GM23338 (cell line): Measurements from ENCODE around the gene IRX2. TPM values are rescaled to one million over a fixed set of nuclear protein-coding genes. Genes with fewer than 3 reads are reported as not detected.

Experiments
- ATAC-seq: fragments of 200-7000 bp; cut with Tn5 transposase; 3 replicates; pipeline ENCODE4 v1.9.1; 2020
- DNase-seq: peaks from one replicate; pipeline ENCODE4 v3.0.0-alpha.2; 2015; ENCODE audit warnings: low spot score
- H2AFZ ChIP-seq: fragments of 200-600 bp; sonication (generic); 2 replicates; pipeline ENCODE4 v1.8.0; 2016; ENCODE audit warnings: antibody characterized with exemption, mild to moderate bottlenecking, moderate library complexity
- H3F3A ChIP-seq: fragments of 200-600 bp; sonication (generic); replicated peaks from 2 replicates; pipeline ENCODE4 v1.8.0; 2017; ENCODE audit warnings: antibody characterized with exemption, mixed run types, low read depth
- H3K27ac ChIP-seq: fragments of 200-600 bp; sonication (generic); 2 replicates; pipeline ENCODE4 v1.6.1; 2016; ENCODE audit warnings: low read depth
- H3K27me3 ChIP-seq: fragments of 200-600 bp; sonication (generic); 2 replicates; pipeline ENCODE4 v1.8.0; 2016; ENCODE audit warnings: mild to moderate bottlenecking, mixed run types, moderate library complexity; ENCODE audit not compliant: insufficient read depth
- H3K36me3 ChIP-seq: fragments of 200-600 bp; sonication (generic); 2 replicates; pipeline ENCODE4 v1.8.0; 2016; ENCODE audit warnings: mild to moderate bottlenecking; ENCODE audit not compliant: insufficient read depth
- H3K4me1 ChIP-seq: fragments of 200-600 bp; sonication (generic); 2 replicates; pipeline ENCODE4 v1.8.0; 2016; ENCODE audit warnings: mild to moderate bottlenecking, moderate library complexity; ENCODE audit not compliant: insufficient read depth
- H3K4me2 ChIP-seq: fragments of 200-600 bp; sonication (generic); 2 replicates; pipeline ENCODE4 v1.7.1; 2017; ENCODE audit warnings: mixed run types
- H3K4me3 ChIP-seq: fragments of 200-600 bp; sonication (generic); 2 replicates; pipeline ENCODE4 v1.6.1; 2016; ENCODE audit warnings: mixed run types
- H3K79me2 ChIP-seq: fragments of 200-600 bp; sonication (generic); replicated peaks from 2 replicates; pipeline ENCODE4 v1.8.0; 2017; ENCODE audit warnings: mild to moderate bottlenecking; ENCODE audit not compliant: insufficient read depth
- H3K9me2 ChIP-seq: fragments of 200-600 bp; sonication (generic); 2 replicates; pipeline ENCODE4 v1.8.0; 2017; ENCODE audit not compliant: insufficient read depth
- H4K20me1 ChIP-seq: fragments of 200-600 bp; sonication (generic); replicated peaks from 2 replicates; pipeline ENCODE4 v1.8.0; 2017; ENCODE audit warnings: mild to moderate bottlenecking; ENCODE audit not compliant: insufficient read depth
- H3K27ac Mint-ChIP-seq: 2 replicates; pipeline ENCODE4 v1.8.0; 2020; ENCODE audit warnings: inconsistent platforms, mild to moderate bottlenecking, moderate library complexity, mixed read lengths
- H3K27me3 Mint-ChIP-seq: 3 replicates; pipeline ENCODE4 v1.8.0; 2022; ENCODE audit warnings: low read depth, mild to moderate bottlenecking, moderate library complexity, mixed read lengths, inconsistent platforms; ENCODE audit not compliant: insufficient read depth, poor library complexity
- H3K36me3 Mint-ChIP-seq: 3 replicates; pipeline ENCODE4 v1.8.0; 2021; ENCODE audit warnings: low read depth, mild to moderate bottlenecking, inconsistent platforms, moderate library complexity, mixed read lengths
- H3K4me1 Mint-ChIP-seq: 3 replicates; pipeline ENCODE4 v1.8.0; 2020; ENCODE audit warnings: mild to moderate bottlenecking, inconsistent platforms, mixed read lengths
- H3K4me3 Mint-ChIP-seq: 3 replicates; pipeline ENCODE4 v1.8.0; 2021; ENCODE audit warnings: moderate library complexity, mild to moderate bottlenecking, inconsistent platforms, mixed read lengths
- H3K9me3 Mint-ChIP-seq: 3 replicates; pipeline ENCODE4 v1.8.0; 2020; ENCODE audit warnings: moderate library complexity, mild to moderate bottlenecking, inconsistent platforms, mixed read lengths
- JUNB ChIP-seq: IDR thresholded peaks from one replicate; pipeline ENCODE4 v1.6.1; 2016; ENCODE audit warnings: antibody characterized with exemption; ENCODE audit not compliant: unreplicated experiment
- NANOG ChIP-seq: IDR thresholded peaks from 2 replicates; pipeline ENCODE4 v1.6.1; 2016; ENCODE audit warnings: antibody characterized with exemption, borderline replicate concordance
- POLR2AphosphoS5 ChIP-seq: IDR thresholded peaks from 2 replicates; pipeline ENCODE4 v1.6.1; 2016; ENCODE audit warnings: antibody characterized with exemption, low read depth
- STAT1 ChIP-seq: IDR thresholded peaks from one replicate; pipeline ENCODE4 v1.6.1; 2016; ENCODE audit warnings: antibody characterized with exemption; ENCODE audit not compliant: unreplicated experiment
- ZNF114 ChIP-seq: fragments of 250-450 bp; sonication (Bioruptor Pico); IDR thresholded peaks from 2 replicates; pipeline ENCODE4 v1.5.0; 2020; ENCODE audit warnings: mild to moderate bottlenecking, moderate library complexity
- ZNF331 ChIP-seq: fragments of 250-450 bp; sonication (Bioruptor Pico); IDR thresholded peaks from 2 replicates; pipeline ENCODE4 v1.5.0; 2020; ENCODE audit warnings: low read depth, mild to moderate bottlenecking, moderate library complexity
- polyA plus RNA-seq: library from polyadenylated mRNA; unstranded; fragments of >200 nt; fragmentation: Nextera tagmentation; extraction: Ambion mirVana; gene quantifications from 2 replicates; pipeline ENCODE4 v1.2.1, GENCODE V29; 2016
- total RNA-seq: library from RNA; depleted of rRNA; stranded (reverse); fragments of >200 nt; shearing (Covaris generic); gene quantifications from 2 replicates; pipeline ENCODE4 v1.2.3, GENCODE V29; 2014
- TF ChIP-seq, protein P1 (sequence below): IDR thresholded peaks from one replicate; pipeline ENCODE4 v1.6.1; 2018; ENCODE audit warnings: antibody characterized with exemption; ENCODE audit not compliant: unreplicated experiment
- TF ChIP-seq, protein P2 (sequence below): IDR thresholded peaks from 2 replicates; pipeline ENCODE4 v1.6.1; 2016; ENCODE audit warnings: antibody characterized with exemption
- TF ChIP-seq, protein P3 (sequence below), 2 experiments: fragments of 200-600 bp in 1 of 2; sonication (generic) in 1 of 2; conservative IDR thresholded peaks; 2 replicates each; pipeline versions ENCODE4 v1.5.1 to v1.6.1; 2016 to 2017; ENCODE audit warnings: antibody characterized with exemption in 2 of 2, low read depth in 2 of 2, mild to moderate bottlenecking in 2 of 2, moderate library complexity in 1 of 2

IRX2 gene
- total and polyA plus RNA-seq, 2 experiments from 2014 or later: 13.6 to 25.3 TPM

DNA sequence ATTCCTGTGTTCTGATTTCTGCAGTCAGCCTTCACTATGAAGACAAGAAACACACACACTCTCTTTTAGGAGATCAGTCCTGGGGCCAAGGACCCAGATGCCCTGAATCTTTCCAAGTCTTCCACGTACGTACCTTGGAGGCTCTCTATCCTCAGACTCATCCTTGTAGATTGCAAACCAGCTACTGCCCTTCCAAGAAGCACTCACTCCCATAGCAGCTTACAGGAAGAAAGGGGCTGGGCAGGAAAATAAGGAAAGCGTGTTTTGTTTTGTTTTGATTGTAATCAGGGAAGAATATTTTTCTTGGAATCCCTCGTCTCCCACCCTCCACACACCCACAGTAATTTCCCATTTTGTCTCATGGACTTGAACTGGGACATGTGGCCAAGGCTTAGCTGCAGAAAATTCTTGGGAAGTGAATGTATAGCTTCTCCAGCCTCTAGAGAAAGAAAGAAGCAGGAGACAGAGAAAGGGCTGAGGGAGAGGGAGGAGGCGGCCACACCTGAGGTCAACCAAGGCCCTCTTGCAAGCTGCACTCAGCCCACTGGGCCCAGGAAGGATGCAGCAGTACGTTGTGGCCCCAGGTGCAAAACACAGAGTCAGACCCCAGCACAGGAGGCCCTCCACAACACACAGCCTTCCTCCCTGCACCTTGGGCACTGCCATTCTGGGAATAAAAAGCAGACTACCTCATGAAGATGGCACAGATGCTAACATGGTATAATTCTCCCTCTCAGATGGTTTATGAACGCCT, 29.9 kb downstream of the IRX2 start:
- no peak overlapping the region for H2AFZ ChIP-seq
- Mint-ChIP-seq H3K4me1 (no peaks in the 10 kb centered on the region), H3K36me3 (no peaks in the 10 kb centered on the region), H3K27ac (no peak overlapping the region), H3K9me3 (no peaks in the 10 kb centered on the region), H3K27me3 (peaks cover 3% of the 10 kb centered on the region), H3K4me3 (no peak overlapping the region)
- H3K36me3 ChIP-seq: no peaks in the 10 kb centered on the region
- H3K9me2 ChIP-seq: no peaks in the 10 kb centered on the region
- no peaks in the 10 kb centered on the region for H4K20me1 ChIP-seq
- ATAC-seq (no peak), DNase-seq (no peak)
- H3F3A ChIP-seq: no peaks in the 10 kb centered on the region
- no peaks in the 10 kb centered on the region for H3K27me3 ChIP-seq
- no peak for TF ChIP-seq POLR2AphosphoS5
- no peak for TF ChIP-seq JUNB
- TF ChIP-seq STAT1: no peak
- no peak for TF ChIP-seq ZNF114 (CRISPR knock-in tag)
- TF ChIP-seq ZNF331 (CRISPR knock-in tag): no peak
- TF ChIP-seq NANOG: no peak
- TF ChIP-seq, protein P1, sequence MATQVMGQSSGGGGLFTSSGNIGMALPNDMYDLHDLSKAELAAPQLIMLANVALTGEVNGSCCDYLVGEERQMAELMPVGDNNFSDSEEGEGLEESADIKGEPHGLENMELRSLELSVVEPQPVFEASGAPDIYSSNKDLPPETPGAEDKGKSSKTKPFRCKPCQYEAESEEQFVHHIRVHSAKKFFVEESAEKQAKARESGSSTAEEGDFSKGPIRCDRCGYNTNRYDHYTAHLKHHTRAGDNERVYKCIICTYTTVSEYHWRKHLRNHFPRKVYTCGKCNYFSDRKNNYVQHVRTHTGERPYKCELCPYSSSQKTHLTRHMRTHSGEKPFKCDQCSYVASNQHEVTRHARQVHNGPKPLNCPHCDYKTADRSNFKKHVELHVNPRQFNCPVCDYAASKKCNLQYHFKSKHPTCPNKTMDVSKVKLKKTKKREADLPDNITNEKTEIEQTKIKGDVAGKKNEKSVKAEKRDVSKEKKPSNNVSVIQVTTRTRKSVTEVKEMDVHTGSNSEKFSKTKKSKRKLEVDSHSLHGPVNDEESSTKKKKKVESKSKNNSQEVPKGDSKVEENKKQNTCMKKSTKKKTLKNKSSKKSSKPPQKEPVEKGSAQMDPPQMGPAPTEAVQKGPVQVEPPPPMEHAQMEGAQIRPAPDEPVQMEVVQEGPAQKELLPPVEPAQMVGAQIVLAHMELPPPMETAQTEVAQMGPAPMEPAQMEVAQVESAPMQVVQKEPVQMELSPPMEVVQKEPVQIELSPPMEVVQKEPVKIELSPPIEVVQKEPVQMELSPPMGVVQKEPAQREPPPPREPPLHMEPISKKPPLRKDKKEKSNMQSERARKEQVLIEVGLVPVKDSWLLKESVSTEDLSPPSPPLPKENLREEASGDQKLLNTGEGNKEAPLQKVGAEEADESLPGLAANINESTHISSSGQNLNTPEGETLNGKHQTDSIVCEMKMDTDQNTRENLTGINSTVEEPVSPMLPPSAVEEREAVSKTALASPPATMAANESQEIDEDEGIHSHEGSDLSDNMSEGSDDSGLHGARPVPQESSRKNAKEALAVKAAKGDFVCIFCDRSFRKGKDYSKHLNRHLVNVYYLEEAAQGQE: no peak
- H3K4me2 ChIP-seq: no peak overlapping the region
- H3K79me2 ChIP-seq: no peaks in the 10 kb centered on the region
- no peaks in the 10 kb centered on the region for H3K4me1 ChIP-seq
- H3K27ac ChIP-seq: no peak overlapping the region
- H3K4me3 ChIP-seq: no peak overlapping the region

DNA sequence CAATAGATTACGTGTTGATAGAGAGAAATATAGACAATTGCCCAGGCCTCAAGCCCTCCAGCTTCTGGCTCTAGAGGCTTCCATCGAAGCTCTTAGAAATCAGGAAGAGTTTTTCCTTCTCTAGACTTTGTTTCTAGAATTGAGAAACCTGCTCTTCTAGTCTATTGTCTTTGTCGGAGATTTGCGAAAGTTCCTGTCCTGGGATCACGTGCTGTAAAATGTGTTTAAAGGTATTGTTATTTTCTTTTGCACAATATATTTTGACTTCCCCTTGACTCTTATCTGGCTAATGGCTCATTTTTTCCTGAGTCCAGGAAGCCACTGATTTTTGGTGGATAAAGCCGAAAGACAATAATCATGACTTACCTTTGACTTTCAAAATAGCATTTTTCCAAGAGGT, 32.1 kb downstream of the IRX2 start:
- no peak overlapping the region for H3K27ac Mint-ChIP-seq
- TF ChIP-seq NANOG: no peak
- no peak for TF ChIP-seq JUNB
- no peak for TF ChIP-seq ZNF114 (CRISPR knock-in tag)
- no peak for TF ChIP-seq ZNF331 (CRISPR knock-in tag)
- TF ChIP-seq, protein P1: no peak
- TF ChIP-seq, protein P2, sequence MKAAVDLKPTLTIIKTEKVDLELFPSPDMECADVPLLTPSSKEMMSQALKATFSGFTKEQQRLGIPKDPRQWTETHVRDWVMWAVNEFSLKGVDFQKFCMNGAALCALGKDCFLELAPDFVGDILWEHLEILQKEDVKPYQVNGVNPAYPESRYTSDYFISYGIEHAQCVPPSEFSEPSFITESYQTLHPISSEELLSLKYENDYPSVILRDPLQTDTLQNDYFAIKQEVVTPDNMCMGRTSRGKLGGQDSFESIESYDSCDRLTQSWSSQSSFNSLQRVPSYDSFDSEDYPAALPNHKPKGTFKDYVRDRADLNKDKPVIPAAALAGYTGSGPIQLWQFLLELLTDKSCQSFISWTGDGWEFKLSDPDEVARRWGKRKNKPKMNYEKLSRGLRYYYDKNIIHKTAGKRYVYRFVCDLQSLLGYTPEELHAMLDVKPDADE: no peak
- TF ChIP-seq, protein P3, sequence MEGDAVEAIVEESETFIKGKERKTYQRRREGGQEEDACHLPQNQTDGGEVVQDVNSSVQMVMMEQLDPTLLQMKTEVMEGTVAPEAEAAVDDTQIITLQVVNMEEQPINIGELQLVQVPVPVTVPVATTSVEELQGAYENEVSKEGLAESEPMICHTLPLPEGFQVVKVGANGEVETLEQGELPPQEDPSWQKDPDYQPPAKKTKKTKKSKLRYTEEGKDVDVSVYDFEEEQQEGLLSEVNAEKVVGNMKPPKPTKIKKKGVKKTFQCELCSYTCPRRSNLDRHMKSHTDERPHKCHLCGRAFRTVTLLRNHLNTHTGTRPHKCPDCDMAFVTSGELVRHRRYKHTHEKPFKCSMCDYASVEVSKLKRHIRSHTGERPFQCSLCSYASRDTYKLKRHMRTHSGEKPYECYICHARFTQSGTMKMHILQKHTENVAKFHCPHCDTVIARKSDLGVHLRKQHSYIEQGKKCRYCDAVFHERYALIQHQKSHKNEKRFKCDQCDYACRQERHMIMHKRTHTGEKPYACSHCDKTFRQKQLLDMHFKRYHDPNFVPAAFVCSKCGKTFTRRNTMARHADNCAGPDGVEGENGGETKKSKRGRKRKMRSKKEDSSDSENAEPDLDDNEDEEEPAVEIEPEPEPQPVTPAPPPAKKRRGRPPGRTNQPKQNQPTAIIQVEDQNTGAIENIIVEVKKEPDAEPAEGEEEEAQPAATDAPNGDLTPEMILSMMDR (conservative IDR thresholded peaks at IDR 0.05; ENCODE audit: low read depth in 2 of 2): no peak

More for the DNA sequence above, 32.1 kb downstream of the IRX2 start:
- H3F3A ChIP-seq: no peaks in the 10 kb centered on the region
- H3K27me3 ChIP-seq: no peaks in the 10 kb centered on the region
- H4K20me1 ChIP-seq: no peaks in the 10 kb centered on the region
- no peaks in the 10 kb centered on the region for H3K27me3 Mint-ChIP-seq
- no peak overlapping the region for H2AFZ ChIP-seq
- no peaks in the 10 kb centered on the region for H3K4me1 ChIP-seq
- H3K9me3 Mint-ChIP-seq: no peaks in the 10 kb centered on the region
- DNase-seq (no peak), ATAC-seq (no peak)
- H3K4me3 Mint-ChIP-seq: no peak overlapping the region
- H3K36me3 ChIP-seq: no peaks in the 10 kb centered on the region
- no peak overlapping the region for H3K4me3 ChIP-seq
- H3K36me3 Mint-ChIP-seq: no peaks in the 10 kb centered on the region
- H3K4me2 ChIP-seq: no peak overlapping the region
- no peaks in the 10 kb centered on the region for H3K4me1 Mint-ChIP-seq
- no peak overlapping the region for H3K27ac ChIP-seq
- no peaks in the 10 kb centered on the region for H3K9me2 ChIP-seq
- H3K79me2 ChIP-seq: no peaks in the 10 kb centered on the region
